Esophagus (tissue), 2 donors: ENCODE results near the gene DENND1B. TPM values are rescaled to one million over a fixed set of nuclear protein-coding genes. Genes with fewer than 3 reads are reported as not detected.
"Not testable (repeated sequence)": the region's sequence is repeated elsewhere in the genome, so short reads cannot be mapped to it uniquely, and the experiment has no call there.

ENCODE experiments used
- H3K27ac ChIP-seq, 2 donors: one replicate each; pipeline ENCODE4 v1.5.1; 2013; ENCODE audit warnings: low read depth in 2 of 2, mild to moderate bottlenecking in 2 of 2, inconsistent platforms in 1 of 2, low read length in 1 of 2, moderate library complexity in 1 of 2
- H3K27me3 ChIP-seq, 2 donors: one replicate each; pipeline ENCODE4 v1.6.1; 2013; ENCODE audit warnings: low read length in 2 of 2, control low read depth in 1 of 2, mild to moderate bottlenecking in 1 of 2; ENCODE audit not compliant: insufficient read depth in 2 of 2, control insufficient read depth in 1 of 2
- H3K36me3 ChIP-seq, 2 donors: one replicate each; pipeline ENCODE4 v1.6.1; 2013; ENCODE audit warnings: low read length in 1 of 2; ENCODE audit not compliant: control insufficient read depth in 2 of 2, insufficient read depth in 2 of 2
- H3K4me1 ChIP-seq, 2 donors: one replicate each; pipeline ENCODE4 v1.6.1; 2013; ENCODE audit warnings: low read length in 1 of 2; ENCODE audit not compliant: control insufficient read depth in 2 of 2, insufficient read depth in 2 of 2
- H3K4me3 ChIP-seq, 2 donors: one replicate each; pipeline ENCODE4 v1.5.1; 2013; ENCODE audit warnings: low read length in 2 of 2, mild to moderate bottlenecking in 2 of 2, low read depth in 1 of 2, moderate library complexity in 1 of 2
- H3K9me3 ChIP-seq, 2 donors: one replicate each; pipeline ENCODE4 v1.6.1; 2013; ENCODE audit warnings: mild to moderate bottlenecking in 2 of 2, low read depth in 1 of 2, low read length in 1 of 2, moderate library complexity in 1 of 2; ENCODE audit not compliant: control insufficient read depth in 2 of 2, insufficient read depth in 1 of 2
- WGBS, 2 donors: extraction: QIAGEN DNeasy Blood & Tissue Kit; methylation state at CpG; one replicate each; pipeline ENCODE4 v1.1.7; 2013; 5-methylcytosine and 5-hydroxymethylcytosine counted together
- polyA plus RNA-seq, 2 donors: library from polyadenylated mRNA; stranded (reverse); fragments of 200-250 nt; gene quantifications; one replicate each; pipeline ENCODE4 v1.2.3, GENCODE V29; 2013
- donor health status: healthy with polysubstance abuse.
- donor health status: Bipolar disorder and iron deficiency.

DENND1B gene
- polyA plus RNA-seq, 2 donors = 3.4 to 4.8 TPM

DNA sequence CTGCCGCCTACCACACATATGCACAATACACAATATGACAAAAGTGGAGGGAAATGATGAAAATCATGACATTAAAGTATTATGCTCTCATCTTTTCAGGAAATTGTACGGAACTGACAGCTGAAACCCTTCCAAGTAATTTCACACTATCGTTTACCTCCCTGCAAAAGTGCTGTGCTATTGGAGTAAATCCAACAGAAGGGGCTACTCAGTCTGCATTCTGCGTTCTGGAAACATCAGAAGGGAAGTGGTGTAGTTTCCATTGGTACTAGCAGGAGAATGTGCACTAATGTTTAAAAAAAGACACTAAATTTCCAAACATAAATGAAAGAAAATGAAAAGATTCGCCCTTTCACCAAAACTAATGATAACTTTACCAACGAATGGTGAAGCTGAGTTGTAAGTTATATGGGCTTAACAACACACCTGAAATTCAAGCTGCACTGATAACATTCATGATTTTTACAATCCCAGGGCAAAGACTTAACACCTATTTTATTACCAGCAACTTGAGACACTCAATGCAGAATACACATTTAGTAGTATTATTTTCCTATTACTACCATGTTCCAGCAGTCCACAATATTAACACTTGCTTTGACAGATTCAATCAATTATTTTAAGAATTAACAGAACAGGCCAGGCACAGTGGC is 3.2 kb downstream of the DENND1B start:
- H3K27ac ChIP-seq = no peak overlapping the region
- H3K27me3 ChIP-seq = no peaks in the 10 kb centered on the region
- no peak overlapping the region for H3K4me3 ChIP-seq
- 73 to 88% methylated on average over 6 of the region's 6 CpGs for WGBS, 2 donors
- no peaks in the 10 kb centered on the region for H3K36me3 ChIP-seq
- no peaks in the 10 kb centered on the region for H3K4me1 ChIP-seq
- H3K9me3 ChIP-seq = no peaks in the 10 kb centered on the region

DNA sequence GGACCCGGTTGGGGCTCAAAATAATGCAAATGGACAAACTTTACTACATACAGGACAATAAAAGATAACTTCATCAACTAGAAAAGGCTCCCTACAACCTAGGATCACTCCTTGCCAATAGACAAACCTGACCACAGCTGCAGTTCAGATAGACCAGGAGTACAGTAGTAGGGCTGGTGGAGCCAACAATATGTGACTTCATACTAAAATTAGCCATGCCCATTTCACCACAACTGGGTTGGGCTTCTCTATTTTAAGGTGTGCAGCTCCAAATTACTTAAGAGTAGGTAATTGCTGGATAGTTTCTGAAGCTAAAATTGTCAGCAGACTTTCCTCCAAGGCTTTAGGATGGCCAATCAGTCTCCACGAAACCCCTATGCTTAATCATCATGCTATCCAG is 3.9 kb downstream of the DENND1B start:
- 94 to 99% methylated on average over 2 of the region's 2 CpGs for WGBS, 2 donors
- Histone ChIP-seq H3K27me3 (no peaks in the 10 kb centered on the region), H3K4me1 (no peaks in the 10 kb centered on the region), H3K4me3 (no peak overlapping the region), H3K27ac (no peak overlapping the region), H3K36me3 (no peaks in the 10 kb centered on the region), H3K9me3 (no peaks in the 10 kb centered on the region)

DNA sequence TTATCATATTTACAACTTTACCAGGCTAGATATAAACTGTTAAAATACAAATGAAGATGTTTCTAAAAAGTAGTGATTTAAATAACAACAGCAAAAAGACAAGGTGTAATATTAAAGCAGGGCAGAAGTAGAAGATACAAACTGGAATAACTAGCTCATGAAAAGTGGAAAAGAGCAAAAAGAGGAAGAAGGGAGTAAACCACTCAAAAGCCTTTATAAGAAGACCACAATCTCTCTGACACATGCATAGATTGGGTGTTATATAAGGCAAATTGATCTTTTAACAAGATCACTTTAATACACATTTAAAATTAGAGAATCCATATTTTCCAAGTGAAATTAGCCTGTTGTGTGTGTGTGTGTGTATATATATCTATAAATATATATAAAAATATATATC is 5.0 kb downstream of the DENND1B start:
- H3K27ac ChIP-seq = no peak overlapping the region
- H3K4me3 ChIP-seq = no peak overlapping the region
- H3K36me3 ChIP-seq = no peaks in the 10 kb centered on the region
- no peaks in the 10 kb centered on the region for H3K27me3 ChIP-seq
- no peaks in the 10 kb centered on the region for H3K4me1 ChIP-seq
- H3K9me3 ChIP-seq = no peaks in the 10 kb centered on the region

DNA sequence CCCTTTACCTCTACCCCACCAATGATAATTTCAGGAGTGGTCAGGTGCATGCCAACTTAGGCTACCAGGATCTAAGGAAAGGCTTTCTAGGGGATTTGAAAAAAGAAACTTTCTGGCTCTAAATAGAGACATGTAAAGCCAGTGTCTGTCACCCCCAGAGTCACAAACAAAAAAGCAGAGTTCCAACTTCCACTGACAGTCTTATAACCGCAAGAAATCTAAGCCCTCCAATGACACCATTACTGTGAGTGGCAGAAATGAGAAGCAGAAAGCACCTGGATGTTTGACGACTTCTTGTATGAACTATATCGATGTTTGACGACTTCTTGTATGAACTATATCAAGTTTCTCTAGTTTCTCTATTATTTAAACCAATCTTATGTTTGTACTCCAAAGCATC is 6.0 kb downstream of the DENND1B start:
- WGBS, 2 donors = 93 to 96% methylated on average over 4 of the region's 4 CpGs
- Histone ChIP-seq H3K4me3 (no peak overlapping the region), H3K27ac (no peak overlapping the region), H3K4me1 (no peaks in the 10 kb centered on the region), H3K9me3 (no peaks in the 10 kb centered on the region), H3K27me3 (no peaks in the 10 kb centered on the region), H3K36me3 (no peaks in the 10 kb centered on the region)

DNA sequence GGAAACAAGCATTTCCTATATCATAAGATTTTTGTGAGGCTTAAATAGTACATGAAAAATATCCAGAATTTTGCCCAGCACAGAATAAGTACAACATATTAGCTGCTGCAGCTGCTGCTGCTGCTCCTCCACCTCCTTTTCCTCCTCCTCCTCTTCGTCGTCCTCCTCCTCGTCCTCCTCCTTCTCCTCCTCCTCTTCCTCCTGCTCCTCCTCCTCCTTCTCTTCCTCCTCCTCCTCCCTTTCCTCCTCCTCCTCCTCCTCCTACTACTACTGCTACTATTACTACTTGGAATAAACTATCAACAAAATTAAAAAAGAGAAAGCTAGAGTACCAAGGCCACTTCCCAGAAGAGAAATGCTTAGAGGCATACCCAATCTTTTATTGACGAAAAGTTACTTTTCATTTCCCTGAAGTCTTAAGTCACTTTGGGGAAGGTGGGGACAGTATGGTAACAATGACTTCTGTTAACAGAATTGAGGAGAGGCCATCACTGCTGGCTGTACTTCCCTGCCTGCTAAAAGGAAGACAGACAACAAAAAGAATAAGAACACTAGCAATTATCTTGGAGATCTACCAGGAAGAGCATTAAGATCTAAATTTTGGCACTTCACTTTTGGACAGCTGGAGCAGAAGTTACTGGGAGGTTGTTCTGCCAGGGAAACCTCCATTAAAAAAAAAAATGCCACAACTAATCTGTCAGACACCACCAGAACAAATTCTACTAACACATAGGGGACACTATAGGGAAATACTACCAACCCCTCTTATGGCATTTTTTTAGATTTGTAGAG is 7.1 kb downstream of the DENND1B start:
- WGBS, 2 donors = 55% methylated on average over 4 of the region's 4 CpGs
- no peaks in the 10 kb centered on the region for H3K36me3 ChIP-seq
- no peaks in the 10 kb centered on the region for H3K4me1 ChIP-seq
- no peak overlapping the region for H3K4me3 ChIP-seq
- H3K27ac ChIP-seq = no peak overlapping the region
- no peaks in the 10 kb centered on the region for H3K27me3 ChIP-seq
- H3K9me3 ChIP-seq = no peaks in the 10 kb centered on the region

DNA sequence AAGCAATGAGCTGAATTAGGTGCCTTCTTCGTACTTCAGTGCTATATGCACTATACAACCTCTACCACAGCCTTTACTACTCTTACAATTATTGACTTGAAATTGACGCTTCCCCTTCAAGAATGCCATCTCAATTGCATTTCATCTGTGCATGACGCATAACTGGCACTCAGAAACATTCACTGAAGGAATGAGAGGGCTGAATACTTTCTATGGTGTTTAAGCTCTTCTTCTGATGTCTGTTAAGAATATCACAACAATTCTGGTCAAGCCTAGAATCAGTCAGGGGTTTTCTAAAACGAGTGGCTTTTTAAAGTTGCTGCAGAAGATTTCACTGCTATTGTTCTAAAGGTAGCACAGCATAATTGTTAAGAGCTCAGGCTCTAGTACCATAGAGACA is 11.5 kb downstream of the DENND1B start:
- no peak overlapping the region for H3K4me3 ChIP-seq
- H3K36me3 ChIP-seq = no peaks in the 10 kb centered on the region
- no peaks in the 10 kb centered on the region for H3K4me1 ChIP-seq
- no peak overlapping the region for H3K27ac ChIP-seq
- no peaks in the 10 kb centered on the region for H3K9me3 ChIP-seq
- no peaks in the 10 kb centered on the region for H3K27me3 ChIP-seq
- WGBS, 2 donors = 61 to 63% methylated on average over 4 of the region's 4 CpGs

DNA sequence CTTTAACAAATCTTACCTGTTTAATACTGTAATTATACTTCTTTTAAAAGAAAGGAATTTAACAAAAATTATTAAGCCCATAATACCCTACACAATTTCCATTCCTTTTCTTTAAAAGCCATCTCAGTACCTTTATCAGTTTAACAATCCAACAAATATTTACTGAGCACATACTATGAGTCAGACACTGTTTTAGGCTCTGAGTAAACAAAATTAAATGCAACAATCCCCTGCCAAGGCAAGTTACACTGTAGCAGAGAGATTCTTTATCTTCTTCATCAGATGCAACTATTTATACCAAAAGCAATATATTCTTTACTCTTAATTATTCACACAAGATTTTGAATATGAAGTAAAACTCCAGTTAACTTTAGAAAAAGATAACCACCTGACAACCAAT is 12.0 kb downstream of the DENND1B start:
- no peak overlapping the region for H3K4me3 ChIP-seq
- no peaks in the 10 kb centered on the region for H3K4me1 ChIP-seq
- H3K27me3 ChIP-seq = no peaks in the 10 kb centered on the region
- no peaks in the 10 kb centered on the region for H3K9me3 ChIP-seq
- no peak overlapping the region for H3K27ac ChIP-seq
- no peaks in the 10 kb centered on the region for H3K36me3 ChIP-seq

DNA sequence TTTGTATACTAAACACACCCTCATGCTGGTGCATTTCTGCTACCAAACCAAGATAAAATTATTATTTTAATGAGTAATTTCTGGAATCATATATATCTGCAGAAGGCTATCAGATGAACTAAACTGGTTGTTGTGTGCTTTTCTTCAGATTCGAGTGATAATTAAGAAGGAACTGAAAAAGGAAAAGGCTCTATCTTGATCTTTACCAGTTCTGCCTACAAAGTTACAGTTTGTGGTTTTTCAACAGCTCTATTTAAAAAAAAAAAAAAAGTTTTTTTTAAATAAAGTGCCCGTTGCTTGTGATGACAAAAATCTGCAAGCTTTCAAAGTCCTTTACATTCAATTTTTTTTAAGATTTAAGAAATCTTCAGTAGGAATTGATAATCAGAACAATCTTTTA is 13.6 kb downstream of the DENND1B start:
- Histone ChIP-seq H3K9me3 (no peaks in the 10 kb centered on the region), H3K27me3 (no peaks in the 10 kb centered on the region), H3K27ac (no peak overlapping the region), H3K4me3 (no peak overlapping the region), H3K36me3 (no peaks in the 10 kb centered on the region), H3K4me1 (no peaks in the 10 kb centered on the region)
- 62 to 68% methylated on average over 2 of the region's 2 CpGs for WGBS, 2 donors

DNA sequence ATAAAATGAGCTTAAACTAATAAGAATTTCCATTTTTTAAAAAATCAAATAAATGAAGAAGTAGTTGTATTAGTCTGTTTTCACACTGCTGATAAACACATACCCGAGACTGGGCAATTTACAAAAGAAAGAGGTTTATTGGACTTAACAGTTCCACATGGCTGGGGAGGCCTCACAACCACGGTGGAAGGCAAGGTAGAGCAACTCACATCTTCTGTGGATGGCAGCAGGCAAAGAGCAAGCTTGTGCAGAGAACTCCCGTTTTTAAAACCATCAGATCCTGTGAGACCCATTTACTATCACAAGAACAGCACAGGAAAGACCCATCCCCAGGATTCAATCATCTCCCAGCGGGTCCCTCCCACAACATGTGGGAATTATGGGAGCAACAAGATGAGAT is 19.7 kb downstream of the DENND1B start:
- not testable (repeated sequence) for H3K27ac ChIP-seq, H3K27me3 ChIP-seq, H3K4me3 ChIP-seq, H3K4me1 ChIP-seq, H3K9me3 ChIP-seq, H3K36me3 ChIP-seq
- WGBS, 2 donors = 77 to 90% methylated on average over 4 of the region's 4 CpGs

DNA sequence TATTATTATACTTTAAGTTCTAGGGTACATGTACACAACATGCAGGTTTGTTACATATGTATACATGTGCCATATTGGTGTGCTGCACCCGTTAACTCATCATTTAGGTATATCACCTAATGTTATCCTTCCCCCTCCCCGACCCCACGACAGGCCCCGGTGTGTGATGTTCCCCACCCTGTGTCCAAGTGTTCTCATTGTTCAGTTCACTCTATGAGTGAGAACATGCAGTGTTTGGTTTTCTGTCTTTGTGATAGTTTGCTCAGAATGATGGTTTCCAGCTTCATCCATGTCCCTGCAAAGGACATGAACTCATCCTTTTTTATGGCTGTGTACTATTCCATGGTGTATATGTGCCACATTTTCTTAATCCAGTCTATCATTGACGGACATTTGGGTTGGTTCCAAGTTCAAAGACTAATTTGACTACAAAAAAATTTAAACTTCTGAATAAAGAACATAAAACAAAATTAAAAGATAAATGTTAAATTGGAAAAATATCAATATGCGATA is 22.6 kb downstream of the DENND1B start:
- not testable (repeated sequence) for H3K4me3 ChIP-seq, H3K27ac ChIP-seq, H3K36me3 ChIP-seq, H3K9me3 ChIP-seq, H3K4me1 ChIP-seq, H3K27me3 ChIP-seq
- 96 to 97% methylated on average over 6 of the region's 6 CpGs for WGBS, 2 donors
